Fibroblast of lung (primary cell): ENCODE data around the gene LTBP1.

Experiments
- CTCF ChIP-seq, 2 donors: IDR thresholded peaks in 1 of 2; conservative IDR thresholded peaks in 1 of 2; 1 replicate in 1 of 2; 2 replicates in 1 of 2; pipeline ENCODE4 v1.5.1; 2011 to 2012; ENCODE audit warnings: low read length in 2 of 2, control low read depth in 1 of 2, inconsistent platforms in 1 of 2, low read depth in 1 of 2, mild to moderate bottlenecking in 1 of 2
- EZH2 ChIP-seq: IDR thresholded peaks from 2 replicates; pipeline ENCODE4 v1.5.1; 2012; ENCODE audit warnings: low read length, control low read depth, mild to moderate bottlenecking; ENCODE audit errors: missing control alignments

- TF ChIP-seq CTCF (conservative IDR thresholded peaks at IDR 0.05 in 1 of 2, IDR thresholded peaks at IDR 0.05 in 1 of 2; ENCODE audit: low read depth in 1 of 2, low read length in 2 of 2) (no peak), EZH2 (no peak)
These were observed 405.0 kb downstream of the LTBP1 start for GRCh38 chr2:33351781-33352180.
